SW 1271 (cell line): Measurements from ENCODE around the gene COX8A.
"Not testable (repeated sequence)": the region's sequence is repeated elsewhere in the genome, so short reads cannot be mapped to it uniquely, and the experiment has no call there.

Experiments used
- DNase-seq, 2 experiments: peaks; one replicate each; lab custom pipeline; 2025; lab: John Stamatoyannopoulos, UW

COX8A gene

GRCh38 chr11:63974259-63975143 lies at the start of gene COX8A:
Gene COX8A, plus strand, starts transcription at chr11:63974620. Its CDS starts 61 bp downstream, at chr11:63974681.
- DNase-seq = peak; percentile 100

- no peak for DNase-seq
These were observed 44.8 kb upstream of the COX8A start for GRCh38 chr11:63929616-63930015.

GRCh38 chr11:63931045-63931444 lies 43.4 kb upstream of the COX8A start:
- no peak for DNase-seq

GRCh38 chr11:63931876-63932275 lies 42.5 kb upstream of the COX8A start:
- no peak for DNase-seq

- DNase-seq = no peak
These were observed 41.0 kb upstream of the COX8A start for GRCh38 chr11:63933459-63933858.

GRCh38 chr11:63937713-63938478 lies 36.5 kb upstream of the COX8A start:
- DNase-seq = peak in 1 of 2 experiments; percentile 44

GRCh38 chr11:63938479-63939396 lies 35.7 kb upstream of the COX8A start, which contains the start of gene NAA40:
Gene NAA40, plus strand, starts transcription at chr11:63939002. Its CDS starts 95 bp downstream, at chr11:63939097.
- DNase-seq = peak; percentile 89 to 96

- no peak for DNase-seq
These were observed 35.0 kb upstream of the COX8A start for GRCh38 chr11:63939397-63939891.

- no peak for DNase-seq
These were observed 33.6 kb upstream of the COX8A start for GRCh38 chr11:63940786-63941185.

GRCh38 chr11:63941901-63942300 lies 32.5 kb upstream of the COX8A start:
- DNase-seq = no peak

- DNase-seq = no peak
These were observed 31.6 kb upstream of the COX8A start for GRCh38 chr11:63942803-63943202.

GRCh38 chr11:63944987-63945386 lies 29.4 kb upstream of the COX8A start:
- no peak for DNase-seq

GRCh38 chr11:63945477-63946163 lies 28.8 kb upstream of the COX8A start:
- peak; percentile 24 to 67 for DNase-seq

- no peak for DNase-seq
These were observed 22.5 kb upstream of the COX8A start for GRCh38 chr11:63951779-63952536.

GRCh38 chr11:63952570-63952969 lies 21.9 kb upstream of the COX8A start:
- no peak for DNase-seq

GRCh38 chr11:63958008-63958407 lies 16.4 kb upstream of the COX8A start:
- DNase-seq = no peak

GRCh38 chr11:63961608-63962412 lies 12.6 kb upstream of the COX8A start:
- DNase-seq = no peak

GRCh38 chr11:63963895-63964294 lies 10.5 kb upstream of the COX8A start:
- not testable (repeated sequence) for DNase-seq

- DNase-seq = no peak
These were observed 8.0 kb upstream of the COX8A start for GRCh38 chr11:63966444-63966843.
